Activated gamma-delta T cell (primary cell): ENCODE data around the gene IFIT1.
"Not testable (repeated sequence)": the region's sequence is repeated elsewhere in the genome, so short reads cannot be mapped to it uniquely, and the experiment has no call there.

Source experiments
- DNase-seq: peaks from one replicate; lab custom pipeline; 2025; lab: John Stamatoyannopoulos, UW

Gene IFIT1

DNA sequence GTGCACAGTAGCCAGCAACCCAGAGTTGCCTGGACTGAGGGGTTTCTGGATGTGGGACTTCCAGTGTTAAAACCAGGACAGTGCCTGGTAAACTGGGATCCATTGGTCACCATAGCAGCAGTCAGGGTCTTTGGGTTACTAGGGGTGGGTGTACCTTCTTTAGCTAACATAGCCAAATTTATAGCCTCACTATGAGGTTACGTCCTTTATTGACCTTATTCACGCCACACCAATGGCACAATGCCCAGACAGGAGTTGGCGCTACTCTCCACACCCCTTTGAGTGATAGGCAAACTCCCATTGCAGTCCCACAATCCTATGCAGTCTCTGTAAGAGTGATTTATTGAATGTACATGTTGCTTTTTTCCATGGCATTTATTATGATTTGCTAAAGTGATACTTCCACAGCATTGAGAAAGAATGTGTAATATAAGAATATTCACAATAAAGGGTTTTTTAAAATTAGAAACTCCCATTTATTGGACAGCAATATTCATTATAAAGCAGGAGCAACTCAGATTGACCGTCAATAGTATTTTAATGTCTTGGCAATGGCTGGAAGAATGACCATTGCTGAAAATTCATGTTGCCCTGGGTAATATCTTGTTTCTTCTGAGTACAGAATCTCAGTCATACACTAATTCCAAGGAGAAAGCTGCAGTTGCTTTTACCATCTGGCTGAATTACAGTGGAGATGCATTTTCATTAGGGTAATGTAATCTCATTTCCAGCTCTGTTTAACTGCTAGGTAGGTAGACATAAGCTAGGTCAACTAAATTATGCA is 48.0 kb downstream of the IFIT1 start:
- no peak for DNase-seq

GRCh38 chr10:89442289-89442688 is 49.9 kb downstream of the IFIT1 start:
- DNase-seq = no peak

DNA sequence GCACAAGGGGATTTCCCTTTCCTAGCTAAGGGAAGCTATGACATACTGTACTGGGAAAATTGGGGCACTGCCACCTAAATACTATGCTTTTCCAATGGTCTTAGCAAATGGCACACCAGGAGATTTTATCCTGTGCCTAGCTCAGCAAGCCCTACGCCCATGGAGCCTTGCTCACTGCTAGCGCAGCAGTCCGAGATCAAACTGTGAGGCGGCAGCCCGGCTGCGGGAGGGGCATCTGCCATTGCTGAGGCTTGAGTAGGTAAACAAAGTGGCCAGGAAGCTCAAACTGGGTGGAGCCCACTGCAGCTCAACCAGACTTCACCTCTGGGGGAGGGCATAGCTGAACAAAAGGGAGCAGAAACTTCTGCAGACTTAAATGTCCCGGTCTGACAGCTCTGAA is 52.4 kb downstream of the IFIT1 start:
- not testable (repeated sequence) for DNase-seq

- DNase-seq = no peak
These were observed 58.5 kb downstream of the IFIT1 start for GRCh38 chr10:89450901-89451300.

GRCh38 chr10:89452193-89452592 is 59.8 kb downstream of the IFIT1 start:
- no peak for DNase-seq

DNA sequence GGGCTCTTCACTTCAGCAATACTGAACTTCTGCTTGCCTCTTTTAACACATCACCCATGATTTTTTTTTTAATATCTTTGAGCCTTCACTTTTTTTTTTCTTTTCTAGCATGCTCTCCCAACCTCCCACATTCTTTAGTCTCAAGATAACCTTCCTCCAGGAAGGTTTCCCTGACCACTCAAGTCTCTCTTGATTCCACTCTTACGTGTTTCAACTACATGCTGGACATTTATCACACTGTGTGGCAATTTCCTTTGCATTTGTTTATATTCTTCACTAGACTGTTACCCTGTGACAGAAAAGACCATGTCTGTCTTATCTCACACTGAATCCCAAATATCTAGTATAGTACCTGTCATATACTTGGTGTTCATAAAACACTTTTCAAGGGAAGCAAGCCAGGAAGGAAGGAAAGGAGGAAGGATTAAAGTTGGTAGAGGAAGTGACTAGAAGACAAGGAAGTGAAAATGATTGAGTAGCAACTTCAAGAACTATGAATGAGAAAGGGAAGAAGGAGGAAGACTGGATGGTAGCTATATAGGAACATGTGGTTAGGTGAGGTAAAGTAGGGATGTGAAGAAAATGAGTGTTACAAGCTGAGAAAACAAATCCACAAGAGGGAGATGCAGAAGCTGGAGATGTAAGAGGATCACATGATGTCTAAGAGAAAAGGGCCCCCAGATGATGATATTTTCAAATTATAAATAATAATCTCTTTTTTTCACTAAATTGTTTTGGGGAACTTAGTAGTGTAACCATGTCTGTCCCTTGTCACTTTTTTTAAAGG is 62.3 kb downstream of the IFIT1 start:
- no peak for DNase-seq
